Mammary epithelial cell (primary cell): Measurements from ENCODE around the gene RPL27A.

Experiments
- EZH2 ChIP-seq: IDR thresholded peaks from 2 replicates; pipeline ENCODE4 v1.6.1; 2012; ENCODE audit warnings: low read length, inconsistent platforms, borderline replicate concordance
- TF ChIP-seq, protein P1 (sequence below), 2 donors: IDR thresholded peaks in 1 of 2; conservative IDR thresholded peaks in 1 of 2; 2 replicates each; pipeline ENCODE4 v1.5.1; 2011 to 2012; ENCODE audit warnings: inconsistent platforms in 2 of 2, low read length in 2 of 2, mild to moderate bottlenecking in 2 of 2, control low read depth in 1 of 2, low read depth in 1 of 2; ENCODE audit not compliant: insufficient read depth in 1 of 2; ENCODE audit errors: extremely low read depth in 1 of 2

DNA sequence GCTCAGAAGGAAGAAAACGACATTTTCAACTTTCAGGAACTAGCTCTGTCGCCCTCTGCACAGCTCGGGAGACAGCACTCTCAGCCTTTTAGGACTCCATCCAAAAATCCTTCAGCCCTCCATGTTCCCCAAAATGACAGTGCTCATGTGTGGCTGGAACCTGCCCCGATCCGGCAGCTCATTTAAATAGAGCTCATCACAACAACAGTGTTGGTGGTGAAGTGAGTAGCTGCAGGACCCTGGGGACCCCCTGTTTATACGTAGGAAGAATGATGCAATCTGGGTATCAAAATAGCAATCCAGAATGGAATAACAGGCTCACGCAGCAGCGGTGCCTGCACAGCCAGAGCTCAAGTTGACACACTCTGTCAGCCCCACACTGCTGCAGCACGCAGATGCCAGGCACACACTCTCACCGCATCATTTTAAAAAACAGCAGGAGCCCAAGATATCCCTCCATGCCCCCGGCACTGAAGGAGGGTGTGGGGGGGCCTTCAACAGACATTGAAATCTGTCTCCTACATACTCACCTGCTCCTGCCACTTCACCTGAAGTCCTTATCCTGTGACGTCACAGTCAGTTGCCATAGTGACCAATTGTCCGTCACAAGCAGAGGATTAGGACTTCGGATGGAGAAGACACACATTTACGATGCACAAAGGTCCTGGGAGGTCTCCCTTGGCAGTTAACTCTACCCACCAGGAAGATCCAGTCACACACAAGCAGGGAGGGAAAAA, 24.1 kb upstream of the RPL27A start:
- no peak for TF ChIP-seq EZH2
- TF ChIP-seq, protein P1, sequence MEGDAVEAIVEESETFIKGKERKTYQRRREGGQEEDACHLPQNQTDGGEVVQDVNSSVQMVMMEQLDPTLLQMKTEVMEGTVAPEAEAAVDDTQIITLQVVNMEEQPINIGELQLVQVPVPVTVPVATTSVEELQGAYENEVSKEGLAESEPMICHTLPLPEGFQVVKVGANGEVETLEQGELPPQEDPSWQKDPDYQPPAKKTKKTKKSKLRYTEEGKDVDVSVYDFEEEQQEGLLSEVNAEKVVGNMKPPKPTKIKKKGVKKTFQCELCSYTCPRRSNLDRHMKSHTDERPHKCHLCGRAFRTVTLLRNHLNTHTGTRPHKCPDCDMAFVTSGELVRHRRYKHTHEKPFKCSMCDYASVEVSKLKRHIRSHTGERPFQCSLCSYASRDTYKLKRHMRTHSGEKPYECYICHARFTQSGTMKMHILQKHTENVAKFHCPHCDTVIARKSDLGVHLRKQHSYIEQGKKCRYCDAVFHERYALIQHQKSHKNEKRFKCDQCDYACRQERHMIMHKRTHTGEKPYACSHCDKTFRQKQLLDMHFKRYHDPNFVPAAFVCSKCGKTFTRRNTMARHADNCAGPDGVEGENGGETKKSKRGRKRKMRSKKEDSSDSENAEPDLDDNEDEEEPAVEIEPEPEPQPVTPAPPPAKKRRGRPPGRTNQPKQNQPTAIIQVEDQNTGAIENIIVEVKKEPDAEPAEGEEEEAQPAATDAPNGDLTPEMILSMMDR (conservative IDR thresholded peaks at IDR 0.05 in 1 of 2, IDR thresholded peaks at IDR 0.05 in 1 of 2; ENCODE audit: extremely low read depth in 1 of 2, insufficient read depth in 1 of 2, low read depth in 1 of 2, low read length in 2 of 2), result no peak
